ENCODE data around the gene GIMAP2.

The GIMAP2 gene

GRCh38 chr7:150715293-150715692, 29.8 kb downstream of the GIMAP2 start:
- no peak for ATAC-seq (ENCODE audit: low read depth)
- DNase-seq (ENCODE audit: low spot score) = no peak
- no peaks in the 10 kb centered on the region for H3K4me1 ChIP-seq (ENCODE audit: insufficient read depth, poor library complexity, severe bottlenecking)
- no peak for TF ChIP-seq CTCF (IDR thresholded peaks at IDR 0.05; ENCODE audit: poor library complexity, severe bottlenecking)
- no peaks in the 10 kb centered on the region for H3K36me3 ChIP-seq (ENCODE audit: low read depth)
- H3K9me3 ChIP-seq (ENCODE audit: severe bottlenecking) = no peaks in the 10 kb centered on the region
- no peak overlapping the region for H3K4me3 ChIP-seq (ENCODE audit: severe bottlenecking)
- no peaks in the 10 kb centered on the region for H3K27me3 ChIP-seq (ENCODE audit: insufficient read depth, poor library complexity, severe bottlenecking)
- H3K27ac ChIP-seq (ENCODE audit: poor library complexity, severe bottlenecking) = no peak overlapping the region

GRCh38 chr7:150715738-150716137, 30.2 kb downstream of the GIMAP2 start:
- no peak overlapping the region for H3K27ac ChIP-seq (ENCODE audit: poor library complexity, severe bottlenecking)
- H3K4me1 ChIP-seq (ENCODE audit: insufficient read depth, poor library complexity, severe bottlenecking) = no peaks in the 10 kb centered on the region
- H3K9me3 ChIP-seq (ENCODE audit: severe bottlenecking) = no peaks in the 10 kb centered on the region
- no peaks in the 10 kb centered on the region for H3K36me3 ChIP-seq (ENCODE audit: low read depth)
- DNase-seq (ENCODE audit: low spot score) (no peak), ATAC-seq (ENCODE audit: low read depth) (no peak)
- H3K4me3 ChIP-seq (ENCODE audit: severe bottlenecking) = no peak overlapping the region
- TF ChIP-seq CTCF (IDR thresholded peaks at IDR 0.05; ENCODE audit: poor library complexity, severe bottlenecking) = no peak
- H3K27me3 ChIP-seq (ENCODE audit: insufficient read depth, poor library complexity, severe bottlenecking) = no peaks in the 10 kb centered on the region

DNA sequence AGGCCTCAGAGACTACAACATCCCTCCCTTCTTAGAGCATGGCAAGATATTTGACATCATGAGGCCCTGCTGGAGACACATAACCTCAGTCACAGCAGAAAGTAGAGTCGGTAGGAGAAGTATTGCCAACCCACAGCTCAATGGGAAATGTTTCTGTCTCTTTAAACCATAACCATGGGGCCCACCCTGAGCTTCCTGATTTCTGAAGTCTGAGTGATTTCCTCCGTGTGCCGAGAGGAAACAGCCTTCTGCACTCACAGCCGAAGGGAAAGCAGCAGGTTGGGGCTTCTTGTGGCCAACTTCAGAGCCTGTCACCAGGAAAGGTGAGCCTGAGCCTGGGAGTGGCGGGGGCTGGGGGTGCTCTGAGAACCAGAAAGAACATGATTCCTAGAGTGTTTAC, 30.9 kb downstream of the GIMAP2 start, which contains the start of gene GIMAP1:
TSS of gene GIMAP1 (plus strand) at position 246 of the 400 bp plus-strand sequence. CDS start 2,435 bp downstream, outside the sequence.
- Histone ChIP-seq H3K36me3 (ENCODE audit: low read depth) (no peaks in the 10 kb centered on the region), H3K4me1 (ENCODE audit: insufficient read depth, poor library complexity, severe bottlenecking) (no peaks in the 10 kb centered on the region), H3K4me3 (ENCODE audit: severe bottlenecking) (no peak within 1 kb of the TSS), H3K27ac (ENCODE audit: poor library complexity, severe bottlenecking) (no peak within 1 kb of the TSS), H3K9me3 (ENCODE audit: severe bottlenecking) (no peaks in the 10 kb centered on the region), H3K27me3 (ENCODE audit: insufficient read depth, poor library complexity, severe bottlenecking) (no peaks in the 10 kb centered on the region)
- DNase-seq (ENCODE audit: low spot score) (no peak), ATAC-seq (ENCODE audit: low read depth) (no peak)
- no peak for TF ChIP-seq CTCF (IDR thresholded peaks at IDR 0.05; ENCODE audit: poor library complexity, severe bottlenecking)

GRCh38 chr7:150716939-150717338, 31.4 kb downstream of the GIMAP2 start:
- no peak for ATAC-seq (ENCODE audit: low read depth)
- H3K27me3 ChIP-seq (ENCODE audit: insufficient read depth, poor library complexity, severe bottlenecking) = no peaks in the 10 kb centered on the region

More at GRCh38 chr7:150716939-150717338, 31.4 kb downstream of the GIMAP2 start:
- H3K4me1 ChIP-seq (ENCODE audit: insufficient read depth, poor library complexity, severe bottlenecking) = no peaks in the 10 kb centered on the region
- no peaks in the 10 kb centered on the region for H3K36me3 ChIP-seq (ENCODE audit: low read depth)
- no peak overlapping the region for H3K4me3 ChIP-seq (ENCODE audit: severe bottlenecking)
- H3K9me3 ChIP-seq (ENCODE audit: severe bottlenecking) = no peaks in the 10 kb centered on the region
- no peak overlapping the region for H3K27ac ChIP-seq (ENCODE audit: poor library complexity, severe bottlenecking)
- TF ChIP-seq CTCF (IDR thresholded peaks at IDR 0.05; ENCODE audit: poor library complexity, severe bottlenecking) = no peak
- no peak for DNase-seq (ENCODE audit: low spot score)

Data from RWPE2 (cell line).